ENCODE results near the gene WDR45B. TPM values are rescaled to one million over a fixed set of nuclear protein-coding genes. Genes with fewer than 3 reads are reported as not detected.

Gene WDR45B
- polyA plus RNA-seq, 1 of the 3 experiments (the other 2 are of a cell fraction) = 171 TPM

GRCh38 chr17:82603981-82604448 is 44.2 kb downstream of the WDR45B start:
- 98% methylated on average over 18 of the region's 18 CpGs for WGBS (ENCODE audit: low lambda C conversion rate)
- no peaks in the 10 kb centered on the region for H3K9me2 ChIP-seq
- no peaks in the 10 kb centered on the region; a peak in 1 of 4 replicates for H3K4me1 ChIP-seq (ENCODE audit: control insufficient read depth in 1 of 2, insufficient read depth in 2 of 2, low read depth in 1 of 2, low read length in 1 of 2)
- no peak overlapping the region for H2AFZ ChIP-seq (ENCODE audit: low read depth)
- no peak overlapping the region for H3K4me2 ChIP-seq
- ChIA-PET POLR2A (no interaction called here), CTCF (interaction anchor here (0.9 kb wide), 1 partner anchor 10 kb away, joined by 3 read pairs; no protein-coding TSS in a partner anchor)
- peaks cover 55 to 68% of the 10 kb centered on the region in 2 experiments for H3K36me3 ChIP-seq (replicated peaks in 1 of 2; ENCODE audit: control insufficient read depth in 1 of 2, insufficient read depth in 2 of 2, low read length in 1 of 2)
- H3K4me3 ChIP-seq (ENCODE audit: low read depth in 2 of 2, low read length in 1 of 2) = no peak overlapping the region
- H4K20me1 ChIP-seq (ENCODE audit: insufficient read depth) = no peaks in the 10 kb centered on the region
- no peak overlapping the region for H3K27ac ChIP-seq (ENCODE audit: low read depth in 2 of 2, low read length in 1 of 2)
- no peak overlapping the region for H3K9ac ChIP-seq
- H3K9me3 ChIP-seq = no peaks in the 10 kb centered on the region
- peaks cover 2% of the 10 kb centered on the region for H3F3A ChIP-seq (replicated peaks; ENCODE audit: insufficient read depth)
- H3K79me2 ChIP-seq (ENCODE audit: insufficient read depth) = peaks cover 22% of the 10 kb centered on the region
- peak; percentile 37 for DNase-seq
- TF ChIP-seq FOSL2 (IDR thresholded peaks at IDR 0.05; ENCODE audit: borderline replicate concordance, low read depth) (no peak), REST (IDR thresholded peaks at IDR 0.05; ENCODE audit: low read depth, low read length) (no peak), TAF1 (IDR thresholded peaks at IDR 0.05; ENCODE audit: borderline replicate concordance, low read depth, low read length) (no peak), MEF2A (IDR thresholded peaks at IDR 0.05; ENCODE audit: borderline replicate concordance, low read depth) (no peak), NFIC (IDR thresholded peaks at IDR 0.05; ENCODE audit: borderline replicate concordance) (no peak), CTCF (IDR thresholded peaks at IDR 0.05) (no peak), TCF12 (IDR thresholded peaks at IDR 0.05) (no peak), EZH2phosphoT487 (IDR thresholded peaks at IDR 0.05; ENCODE audit: borderline replicate concordance, low read depth) (no peak), GATA2 (CRISPR knock-in tag; IDR thresholded peaks at IDR 0.05) (no peak), JUND (IDR thresholded peaks at IDR 0.05) (no peak), RFX5 (IDR thresholded peaks at IDR 0.05; ENCODE audit: low read length) (no peak), FOXM1 (IDR thresholded peaks at IDR 0.05; ENCODE audit: low read depth) (no peak), RAD21 (IDR thresholded peaks at IDR 0.05; ENCODE audit: low read length) (no peak), NRF1 (IDR thresholded peaks at IDR 0.05; ENCODE audit: low read depth, low read length) (no peak), RCOR1 (IDR thresholded peaks at IDR 0.05; ENCODE audit: low read length) (no peak), PBX3 (IDR thresholded peaks at IDR 0.05) (no peak)
- no peaks in the 10 kb centered on the region for H3K27me3 ChIP-seq (ENCODE audit: insufficient read depth)

Measured in SK-N-SH (cell line).